Keratinocyte (primary cell): ENCODE measurements around the gene ATG4B. TPM values are rescaled to one million over a fixed set of nuclear protein-coding genes. Genes with fewer than 3 reads are reported as not detected.

Experiments used
- DNase-seq: peaks from one replicate; pipeline ENCODE4 v3.0.0-alpha.2; 2011; ENCODE audit warnings: low read depth, missing footprints, low spot score
- FAIRE-seq: peaks from 2 replicates; lab custom pipeline; 2011; peaks lifted over from hg19 to GRCh38; lab: Jason Lieb, UNC
- H2AFZ ChIP-seq: 2 replicates; pipeline ENCODE4 v1.6.0; 2012; ENCODE audit warnings: low read length, control low read depth, inconsistent platforms; ENCODE audit not compliant: control insufficient read depth
- H3K27ac ChIP-seq: 2 replicates; pipeline ENCODE4 v1.5.1; 2011; ENCODE audit warnings: low read length; ENCODE audit not compliant: control insufficient read depth, insufficient read depth
- H3K27me3 ChIP-seq: 3 replicates; pipeline ENCODE4 v1.6.0; 2011; ENCODE audit warnings: low read length; ENCODE audit not compliant: control insufficient read depth, insufficient read depth; ENCODE audit errors: extremely low read depth
- H3K36me3 ChIP-seq, 2 experiments: 2 replicates in 1 of 2; 3 replicates in 1 of 2; pipeline ENCODE4 v1.5.1; 2011; ENCODE audit warnings: low read length in 2 of 2, mild to moderate bottlenecking in 1 of 2; ENCODE audit not compliant: control insufficient read depth in 2 of 2, insufficient read depth in 2 of 2; ENCODE audit errors: extremely low read depth in 1 of 2
- H3K4me1 ChIP-seq: 3 replicates; pipeline ENCODE4 v1.5.1; 2011; ENCODE audit warnings: low read length; ENCODE audit not compliant: control insufficient read depth, insufficient read depth; ENCODE audit errors: extremely low read depth
- H3K4me2 ChIP-seq: 3 replicates; pipeline ENCODE4 v1.6.0; 2011; ENCODE audit warnings: low read depth, low read length; ENCODE audit not compliant: control insufficient read depth, insufficient read depth; ENCODE audit errors: extremely low read depth
- H3K4me3 ChIP-seq, 3 experiments: fragments of 200-600 bp in 1 of 3; sonication (generic) in 1 of 3; 2 replicates in 2 of 3; 3 replicates in 1 of 3; pipeline ENCODE4 v1.5.1; 2011 to 2016; ENCODE audit warnings: low read length in 3 of 3, mild to moderate bottlenecking in 3 of 3, control low read depth in 2 of 3, inconsistent platforms in 1 of 3, low read depth in 1 of 3, mixed read lengths in 1 of 3, mixed run types in 1 of 3, moderate library complexity in 1 of 3; ENCODE audit not compliant: control insufficient read depth in 2 of 3, insufficient read depth in 2 of 3; ENCODE audit errors: extremely low read depth in 1 of 3
- H3K79me2 ChIP-seq: 2 replicates; pipeline ENCODE4 v1.6.0; 2012; ENCODE audit warnings: low read length; ENCODE audit not compliant: control insufficient read depth, insufficient read depth
- H3K9ac ChIP-seq: 3 replicates; pipeline ENCODE4 v1.6.0; 2011; ENCODE audit warnings: low read length; ENCODE audit not compliant: control insufficient read depth, insufficient read depth; ENCODE audit errors: extremely low read depth
- H3K9me1 ChIP-seq: 3 replicates; pipeline ENCODE4 v1.6.0; 2011; ENCODE audit warnings: low read length; ENCODE audit not compliant: control insufficient read depth, insufficient read depth; ENCODE audit errors: extremely low read depth
- H3K9me3 ChIP-seq: 2 replicates; pipeline ENCODE4 v1.5.1; 2012; ENCODE audit warnings: low read depth, low read length; ENCODE audit not compliant: control insufficient read depth
- H4K20me1 ChIP-seq: 3 replicates; pipeline ENCODE4 v1.6.0; 2011; ENCODE audit warnings: low read length; ENCODE audit not compliant: control insufficient read depth, insufficient read depth; ENCODE audit errors: extremely low read depth
- EZH2 ChIP-seq: IDR thresholded peaks from one replicate; pipeline ENCODE4 v1.6.1; 2012; ENCODE audit warnings: inconsistent platforms, mild to moderate bottlenecking, low read length, moderate library complexity
- dilution Hi-C: fragments of 300-500 bp; cut with MboI; formaldehyde crosslinking; loops from one replicate; pipeline ENCODE4 v1.7.0; 2020; ENCODE audit warnings: low sequenced_read_pairs; ENCODE audit not compliant: extremely low pct_ligation_motif_present
- polyA plus RNA-seq, 5 experiments: library from polyadenylated mRNA; depleted of rRNA in 3 of 5; stranded (reverse) in 3 of 5; stranded (forward) in 1 of 5; unstranded in 1 of 5; fragments of >200 nt; gene quantifications; 1 replicate in 1 of 5; 2 replicates in 3 of 5; 3 replicates in 1 of 5; pipeline versions ENCODE4 v1.2.1 to v1.2.3, GENCODE V29; 2011 to 2012; ENCODE audit warnings: missing spikeins in 2 of 5, low read depth in 1 of 5, low replicate concordance in 1 of 5
- TF ChIP-seq, protein P1 (sequence below), 3 experiments: IDR thresholded peaks in 1 of 3; conservative IDR thresholded peaks in 1 of 3; optimal IDR thresholded peaks in 1 of 3; 2 replicates in 2 of 3; 3 replicates in 1 of 3; pipeline versions ENCODE3 to v1.5.1; 2011; ENCODE audit warnings: low read length in 3 of 3, mild to moderate bottlenecking in 3 of 3, moderate library complexity in 2 of 3, control low read depth in 1 of 3, inconsistent platforms in 1 of 3; ENCODE audit not compliant: insufficient read depth in 2 of 3; ENCODE audit errors: extremely low read depth in 1 of 3

Gene ATG4B
- polyA plus RNA-seq, 1 donor (not counting 4 experiments of a cell fraction or from before 2014, with no cell fraction given), result 69.0 TPM

DNA sequence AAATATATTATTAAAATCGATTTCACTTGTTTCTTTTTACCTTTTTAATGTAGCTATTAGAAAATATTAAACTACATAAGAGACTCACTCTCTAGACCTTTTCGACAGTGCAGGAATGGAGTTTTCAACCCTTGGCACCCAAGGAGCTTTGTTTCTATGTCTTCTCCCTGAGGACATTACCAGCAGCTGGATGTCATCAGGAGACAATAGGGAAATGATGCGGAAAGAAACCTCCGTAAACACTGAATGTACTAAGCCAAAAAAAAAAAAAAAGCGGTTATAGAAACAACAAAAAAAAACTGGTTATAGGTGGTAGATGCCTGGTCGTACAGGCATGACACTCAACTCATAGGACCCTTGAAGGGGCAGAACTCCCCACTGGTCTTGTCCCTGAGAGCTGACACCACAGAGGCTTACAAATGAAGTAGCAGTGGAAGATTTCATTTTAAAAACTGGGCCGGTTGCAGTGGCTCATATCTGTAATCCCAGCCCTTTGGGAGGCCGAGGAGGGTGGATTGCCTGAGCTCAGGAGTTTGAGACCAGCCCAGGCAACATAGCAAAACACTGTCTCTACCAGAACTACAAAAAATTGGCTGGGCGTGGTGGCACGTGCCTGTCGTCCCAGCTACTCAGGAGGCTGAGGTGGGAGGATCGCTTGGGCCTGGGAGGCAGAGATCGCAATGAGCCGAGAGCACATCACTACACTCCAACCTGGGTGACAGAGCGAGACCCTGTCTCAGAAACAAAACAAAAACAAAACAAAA lies 24.3 kb upstream of the ATG4B start:
- Histone ChIP-seq H3K4me3 (no peak overlapping the region), H3K36me3 (peaks cover 9 to 12% of the 10 kb centered on the region in 2 experiments), H3K9me3 (no peaks in the 10 kb centered on the region), H3K4me1 (peaks cover 4% of the 10 kb centered on the region), H3K4me2 (no peak overlapping the region), H3K27ac (no peak overlapping the region), H3K9me1 (peaks cover 2% of the 10 kb centered on the region), H3K27me3 (no peaks in the 10 kb centered on the region), H4K20me1 (peaks cover 10% of the 10 kb centered on the region), H3K9ac (no peak overlapping the region), H2AFZ (no peak overlapping the region), H3K79me2 (peaks cover 56% of the 10 kb centered on the region)
- no peak for TF ChIP-seq EZH2
- TF ChIP-seq, protein P1, sequence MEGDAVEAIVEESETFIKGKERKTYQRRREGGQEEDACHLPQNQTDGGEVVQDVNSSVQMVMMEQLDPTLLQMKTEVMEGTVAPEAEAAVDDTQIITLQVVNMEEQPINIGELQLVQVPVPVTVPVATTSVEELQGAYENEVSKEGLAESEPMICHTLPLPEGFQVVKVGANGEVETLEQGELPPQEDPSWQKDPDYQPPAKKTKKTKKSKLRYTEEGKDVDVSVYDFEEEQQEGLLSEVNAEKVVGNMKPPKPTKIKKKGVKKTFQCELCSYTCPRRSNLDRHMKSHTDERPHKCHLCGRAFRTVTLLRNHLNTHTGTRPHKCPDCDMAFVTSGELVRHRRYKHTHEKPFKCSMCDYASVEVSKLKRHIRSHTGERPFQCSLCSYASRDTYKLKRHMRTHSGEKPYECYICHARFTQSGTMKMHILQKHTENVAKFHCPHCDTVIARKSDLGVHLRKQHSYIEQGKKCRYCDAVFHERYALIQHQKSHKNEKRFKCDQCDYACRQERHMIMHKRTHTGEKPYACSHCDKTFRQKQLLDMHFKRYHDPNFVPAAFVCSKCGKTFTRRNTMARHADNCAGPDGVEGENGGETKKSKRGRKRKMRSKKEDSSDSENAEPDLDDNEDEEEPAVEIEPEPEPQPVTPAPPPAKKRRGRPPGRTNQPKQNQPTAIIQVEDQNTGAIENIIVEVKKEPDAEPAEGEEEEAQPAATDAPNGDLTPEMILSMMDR (optimal IDR thresholded peaks at IDR 0.05 in 1 of 3, IDR thresholded peaks at IDR 0.05 in 1 of 3, conservative IDR thresholded peaks at IDR 0.05 in 1 of 3; ENCODE audit: extremely low read depth in 1 of 3, insufficient read depth in 2 of 3, low read length in 3 of 3), result no peak
- dilution Hi-C loops, result no loop called here
- DNase-seq, result no peak
- no peak for FAIRE-seq

DNA sequence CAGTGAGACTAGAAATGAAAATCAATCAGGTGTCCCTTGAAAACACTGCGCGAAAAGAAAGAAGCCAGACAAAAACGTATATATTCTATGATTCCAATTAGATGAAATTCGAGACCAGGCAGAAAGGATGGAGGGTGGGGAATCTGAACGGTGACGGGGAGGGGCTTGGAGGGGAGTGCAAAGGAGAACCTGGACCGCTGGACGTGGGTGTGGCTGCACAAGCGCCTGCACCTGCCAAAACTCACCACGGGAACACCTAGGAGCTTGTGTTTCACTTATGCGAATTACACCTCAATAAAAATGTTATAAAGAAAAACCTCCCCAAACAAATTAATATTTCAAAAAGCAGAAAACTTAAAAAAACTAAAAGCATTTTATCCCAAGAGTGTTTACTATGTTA lies 22.5 kb upstream of the ATG4B start:
- Histone ChIP-seq H4K20me1 (peaks cover 10% of the 10 kb centered on the region), H3K79me2 (peaks cover 68% of the 10 kb centered on the region), H3K9me1 (peaks cover 2% of the 10 kb centered on the region), H3K36me3 (peaks cover 10 to 25% of the 10 kb centered on the region in 2 experiments), H3K27me3 (no peaks in the 10 kb centered on the region), H3K27ac (no peak overlapping the region), H2AFZ (no peak overlapping the region), H3K4me2 (no peak overlapping the region), H3K4me1 (peaks cover 4% of the 10 kb centered on the region), H3K9me3 (peaks cover 1% of the 10 kb centered on the region), H3K9ac (no peak overlapping the region), H3K4me3 (no peak overlapping the region)
- TF ChIP-seq EZH2, result no peak
- TF ChIP-seq, protein P1 (optimal IDR thresholded peaks at IDR 0.05 in 1 of 3, IDR thresholded peaks at IDR 0.05 in 1 of 3, conservative IDR thresholded peaks at IDR 0.05 in 1 of 3; ENCODE audit: extremely low read depth in 1 of 3, insufficient read depth in 2 of 3, low read length in 3 of 3), result no peak
- dilution Hi-C loops, result no loop called here
- DNase-seq, result no peak
- no peak for FAIRE-seq
